PC-3 (cell line): ENCODE results near the gene HINFP. TPM values are rescaled to one million over a fixed set of nuclear protein-coding genes. Genes with fewer than 3 reads are reported as not detected.
A peak's percentile ranks its signal among the peaks of the same experiment; 100 is the strongest.

Source experiments
- ATAC-seq: fragments of 200-7000 bp; cut with Tn5 transposase; 2 replicates; pipeline ENCODE4 v1.9.1; 2020; ENCODE audit warnings: mild to moderate bottlenecking, moderate library complexity
- BruUV-seq: library from RNA; stranded (reverse); fragments of 400-500 nt; replicated peaks from 2 replicates; lab custom pipeline; 2021; lab: Mats Ljungman, UMichigan
- CTCF ChIA-PET: fragments of 300-600 bp; sonication (Branson Sonifier 250); formaldehyde crosslinking; loops from one replicate; lab custom pipeline; 2022; ENCODE audit warnings: antibody characterized with exemption; lab: Charles Lee
- POLR2A ChIA-PET: fragments of 300-600 bp; sonication (Branson Sonifier 250); formaldehyde crosslinking; loops from one replicate; lab custom pipeline; 2022; ENCODE audit warnings: antibody characterized with exemption; ENCODE audit not compliant: unreplicated experiment; lab: Charles Lee
- DNase-seq: peaks from one replicate; pipeline ENCODE4 v3.0.0-alpha.2; 2015
- H2AFZ ChIP-seq: fragments of 300-600 bp; sonication (generic); 2 replicates; pipeline ENCODE4 v1.6.0; 2016; ENCODE audit warnings: antibody characterized with exemption, low read length
- H3F3A ChIP-seq: fragments of 300-600 bp; sonication (generic); one replicate; pipeline ENCODE4 v1.6.0; 2017; ENCODE audit warnings: antibody characterized with exemption, low read length, control low read depth, mild to moderate bottlenecking; ENCODE audit not compliant: unreplicated experiment
- H3K27ac ChIP-seq: fragments of 300-600 bp; sonication (generic); 2 replicates; pipeline ENCODE4 v1.5.1; 2016; ENCODE audit warnings: mild to moderate bottlenecking, low read length
- H3K27me3 ChIP-seq: fragments of 300-600 bp; sonication (generic); 2 replicates; pipeline ENCODE4 v1.6.1; 2016; ENCODE audit warnings: low read length, mixed read lengths
- H3K36me3 ChIP-seq: fragments of 300-600 bp; sonication (generic); 2 replicates; pipeline ENCODE4 v1.6.1; 2016; ENCODE audit warnings: low read depth, mixed run types, low read length, mixed read lengths
- H3K4me1 ChIP-seq: fragments of 300-600 bp; sonication (generic); 2 replicates; pipeline ENCODE4 v1.5.1; 2016; ENCODE audit warnings: low read length; ENCODE audit not compliant: insufficient read depth
- H3K4me2 ChIP-seq: fragments of 300-600 bp; sonication (generic); 2 replicates; pipeline ENCODE4 v1.6.0; 2016; ENCODE audit warnings: low read length
- H3K4me3 ChIP-seq: fragments of 300-600 bp; sonication (generic); 2 replicates; pipeline ENCODE4 v1.5.1; 2016; ENCODE audit warnings: mild to moderate bottlenecking, low read length, mixed read lengths
- H3K79me2 ChIP-seq: fragments of 300-600 bp; sonication (generic); 2 replicates; pipeline ENCODE4 v1.6.1; 2017; ENCODE audit warnings: low read length, mixed read lengths
- H3K9ac ChIP-seq: fragments of 300-600 bp; sonication (generic); 2 replicates; pipeline ENCODE4 v1.6.0; 2016; ENCODE audit warnings: mild to moderate bottlenecking, low read length
- H3K9me2 ChIP-seq: fragments of 300-600 bp; sonication (generic); replicated peaks from 2 replicates; pipeline ENCODE4 v1.6.1; 2016; ENCODE audit warnings: mixed run types, low read length, mixed read lengths
- H3K9me3 ChIP-seq: fragments of 300-600 bp; sonication (generic); 2 replicates; pipeline ENCODE4 v1.6.1; 2016; ENCODE audit warnings: low read length, mixed read lengths
- H4K20me1 ChIP-seq: fragments of 300-600 bp; sonication (generic); 2 replicates; pipeline ENCODE4 v1.6.1; 2016; ENCODE audit warnings: low read length, mixed read lengths
- EZH2 ChIP-seq: fragments of 300-600 bp; sonication (generic); IDR thresholded peaks from one replicate; pipeline ENCODE4 v1.6.1; 2017; ENCODE audit warnings: antibody characterized with exemption, mild to moderate bottlenecking, low read length; ENCODE audit not compliant: unreplicated experiment
- EZH2phosphoT487 ChIP-seq: fragments of 300-600 bp; sonication (generic); IDR thresholded peaks from 2 replicates; pipeline ENCODE4 v1.6.1; 2018; ENCODE audit warnings: mild to moderate bottlenecking, antibody characterized with exemption, low read length, borderline replicate concordance
- intact Hi-C: fragments of 100-400 bp; cut with micrococcal nuclease; formaldehyde crosslinking; loops from 2 replicates; pipeline ENCODE4 v1.9.0; 2023
- total RNA-seq: library from RNA; depleted of rRNA; stranded (reverse); fragments of >200 nt; gene quantifications from 2 replicates; pipeline ENCODE4 v1.2.3, GENCODE V29; 2014
- TF ChIP-seq, protein P1 (sequence below): fragments of 300-600 bp; sonication (generic); conservative IDR thresholded peaks from 2 replicates; pipeline ENCODE4 v1.5.1; 2017; ENCODE audit warnings: antibody characterized with exemption, low read depth, mild to moderate bottlenecking, low read length

HINFP gene
- total RNA-seq, 1 experiment from 2014 or later = 24.7 TPM

DNA sequence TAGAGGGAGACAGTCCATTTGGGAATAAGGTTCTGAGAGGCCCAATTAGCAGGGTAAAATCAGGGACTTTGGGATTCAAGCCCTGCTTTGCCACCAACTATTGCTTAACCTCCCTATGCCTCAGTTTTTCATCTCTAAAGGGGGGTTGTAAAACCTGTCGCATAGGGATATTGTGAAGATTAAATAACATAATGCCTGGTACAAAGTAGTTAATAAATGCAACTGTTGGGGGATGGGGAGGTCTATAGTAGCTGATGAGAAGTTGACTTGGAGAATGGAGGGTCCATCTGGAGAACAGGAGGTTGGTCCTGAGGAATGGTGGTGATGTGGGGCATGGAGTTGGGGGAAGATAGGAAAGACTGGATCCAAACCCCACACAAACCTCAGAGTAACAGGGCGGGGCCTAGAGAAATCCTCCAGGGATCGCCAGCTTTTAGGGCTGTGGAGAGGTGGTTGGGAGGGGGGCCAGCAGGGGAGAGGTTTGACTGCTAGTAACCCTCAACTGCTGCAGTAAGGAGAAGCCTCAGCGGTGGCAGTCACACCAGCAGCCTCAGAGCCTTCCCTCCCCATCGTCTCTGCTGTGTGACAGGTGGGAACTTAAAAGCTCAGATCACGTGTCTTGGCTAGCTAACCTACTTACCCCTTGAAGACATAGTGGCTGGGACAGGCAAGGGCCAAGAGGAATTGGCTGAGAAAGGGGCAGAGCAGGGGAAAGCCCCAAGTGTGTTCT lies 26.4 kb downstream of the HINFP start:
- Histone ChIP-seq H3K4me3 (no peak overlapping the region), H3K79me2 (no peaks in the 10 kb centered on the region), H3K36me3 (no peaks in the 10 kb centered on the region), H3K27ac (no peak overlapping the region), H4K20me1 (no peaks in the 10 kb centered on the region), H3K9ac (no peak overlapping the region), H3K9me2 (no peaks in the 10 kb centered on the region), H3K9me3 (no peaks in the 10 kb centered on the region), H3F3A (no peaks in the 10 kb centered on the region), H2AFZ (no peak overlapping the region), H3K27me3 (no peaks in the 10 kb centered on the region), H3K4me2 (no peak overlapping the region), H3K4me1 (0 out of 2 replicates have a peak, but pooled peaks cover 3% of the 10 kb centered on the region)
- BruUV-seq = no TSS peak
- no peak for DNase-seq
- TF ChIP-seq EZH2 = no peak
- TF ChIP-seq EZH2phosphoT487 = no peak
- TF ChIP-seq, protein P1, sequence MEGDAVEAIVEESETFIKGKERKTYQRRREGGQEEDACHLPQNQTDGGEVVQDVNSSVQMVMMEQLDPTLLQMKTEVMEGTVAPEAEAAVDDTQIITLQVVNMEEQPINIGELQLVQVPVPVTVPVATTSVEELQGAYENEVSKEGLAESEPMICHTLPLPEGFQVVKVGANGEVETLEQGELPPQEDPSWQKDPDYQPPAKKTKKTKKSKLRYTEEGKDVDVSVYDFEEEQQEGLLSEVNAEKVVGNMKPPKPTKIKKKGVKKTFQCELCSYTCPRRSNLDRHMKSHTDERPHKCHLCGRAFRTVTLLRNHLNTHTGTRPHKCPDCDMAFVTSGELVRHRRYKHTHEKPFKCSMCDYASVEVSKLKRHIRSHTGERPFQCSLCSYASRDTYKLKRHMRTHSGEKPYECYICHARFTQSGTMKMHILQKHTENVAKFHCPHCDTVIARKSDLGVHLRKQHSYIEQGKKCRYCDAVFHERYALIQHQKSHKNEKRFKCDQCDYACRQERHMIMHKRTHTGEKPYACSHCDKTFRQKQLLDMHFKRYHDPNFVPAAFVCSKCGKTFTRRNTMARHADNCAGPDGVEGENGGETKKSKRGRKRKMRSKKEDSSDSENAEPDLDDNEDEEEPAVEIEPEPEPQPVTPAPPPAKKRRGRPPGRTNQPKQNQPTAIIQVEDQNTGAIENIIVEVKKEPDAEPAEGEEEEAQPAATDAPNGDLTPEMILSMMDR = no peak
- CTCF ChIA-PET = no interaction called here
- intact Hi-C loops = loop anchor here (10.0 kb wide), 1 partner anchor 147 kb away; no protein-coding TSS in a partner anchor
- no peak for ATAC-seq
- POLR2A ChIA-PET = no interaction called here

DNA sequence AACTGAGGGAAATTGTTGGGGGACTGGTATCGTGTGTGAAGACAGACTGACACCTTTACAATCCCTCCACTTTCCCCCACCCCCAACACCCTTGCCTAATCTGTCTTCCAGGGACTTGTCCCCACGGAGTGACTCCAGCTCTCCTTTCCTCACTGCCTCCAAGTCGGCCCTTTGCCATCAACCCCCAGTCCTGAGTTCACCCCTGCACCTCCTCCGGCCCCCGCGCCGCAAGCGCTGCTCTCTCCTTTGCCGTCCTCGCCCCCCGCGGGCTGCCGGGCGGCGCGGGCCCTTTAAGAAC lies 27.3 kb downstream of the HINFP start:
- no TSS peak for BruUV-seq
- Histone ChIP-seq H3K9me3 (no peaks in the 10 kb centered on the region), H3K4me1 (0 out of 2 replicates have a peak, but pooled peaks cover 3% of the 10 kb centered on the region), H3K79me2 (no peaks in the 10 kb centered on the region), H3K9me2 (no peaks in the 10 kb centered on the region), H3K4me3 (peak overlapping the region; percentile 82), H3K9ac (no peak overlapping the region; the same call in 1 of the 2 replicates), H4K20me1 (no peaks in the 10 kb centered on the region), H2AFZ (peak overlapping the region; percentile 99), H3K4me2 (peak overlapping the region; percentile 99), H3F3A (no peaks in the 10 kb centered on the region), H3K27me3 (no peaks in the 10 kb centered on the region), H3K27ac (no peak overlapping the region), H3K36me3 (no peaks in the 10 kb centered on the region)
- TF ChIP-seq EZH2phosphoT487 (no peak), EZH2 (no peak)
- TF ChIP-seq, protein P1 = no peak
- ChIA-PET CTCF (no interaction called here), POLR2A (interaction anchor here (0.5 kb wide), 1 partner anchor 47 kb away, joined by 7 read pairs; the partner anchor contains the start of gene DPAGT1)
- DNase-seq (no peak), ATAC-seq (no peak; the same call in 1 of the 2 replicates)
- intact Hi-C loops = loop anchor here (10.0 kb wide), 1 partner anchor 146 kb away; no protein-coding TSS in a partner anchor
